NB4 (cell line): ENCODE results near the gene CLASRP.

ENCODE experiments used
- DNase-seq: peaks from one replicate; pipeline ENCODE4 v3.0.0; 2010; ENCODE audit warnings: low read depth
- H3K4me3 ChIP-seq: one replicate; pipeline ENCODE4 v1.5.1; 2011; ENCODE audit warnings: mild to moderate bottlenecking, low read depth, low read length, moderate library complexity
- MYC ChIP-seq: IDR thresholded peaks from 2 replicates; pipeline ENCODE4 v1.6.1; 2011; ENCODE audit warnings: low read depth, low read length
- POLR2A ChIP-seq: IDR thresholded peaks from 2 replicates; pipeline ENCODE4 v1.6.1; 2011; ENCODE audit warnings: mild to moderate bottlenecking; ENCODE audit not compliant: insufficient read length; ENCODE audit errors: extremely low read depth
- TF ChIP-seq, protein P1 (sequence below): IDR thresholded peaks from 2 replicates; pipeline ENCODE4 v1.6.1; 2011; ENCODE audit warnings: low read depth, low read length
- TF ChIP-seq, protein P2 (sequence below): IDR thresholded peaks from one replicate; pipeline ENCODE4 v1.5.1; 2012; ENCODE audit warnings: low read depth, low read length

The CLASRP gene

DNA sequence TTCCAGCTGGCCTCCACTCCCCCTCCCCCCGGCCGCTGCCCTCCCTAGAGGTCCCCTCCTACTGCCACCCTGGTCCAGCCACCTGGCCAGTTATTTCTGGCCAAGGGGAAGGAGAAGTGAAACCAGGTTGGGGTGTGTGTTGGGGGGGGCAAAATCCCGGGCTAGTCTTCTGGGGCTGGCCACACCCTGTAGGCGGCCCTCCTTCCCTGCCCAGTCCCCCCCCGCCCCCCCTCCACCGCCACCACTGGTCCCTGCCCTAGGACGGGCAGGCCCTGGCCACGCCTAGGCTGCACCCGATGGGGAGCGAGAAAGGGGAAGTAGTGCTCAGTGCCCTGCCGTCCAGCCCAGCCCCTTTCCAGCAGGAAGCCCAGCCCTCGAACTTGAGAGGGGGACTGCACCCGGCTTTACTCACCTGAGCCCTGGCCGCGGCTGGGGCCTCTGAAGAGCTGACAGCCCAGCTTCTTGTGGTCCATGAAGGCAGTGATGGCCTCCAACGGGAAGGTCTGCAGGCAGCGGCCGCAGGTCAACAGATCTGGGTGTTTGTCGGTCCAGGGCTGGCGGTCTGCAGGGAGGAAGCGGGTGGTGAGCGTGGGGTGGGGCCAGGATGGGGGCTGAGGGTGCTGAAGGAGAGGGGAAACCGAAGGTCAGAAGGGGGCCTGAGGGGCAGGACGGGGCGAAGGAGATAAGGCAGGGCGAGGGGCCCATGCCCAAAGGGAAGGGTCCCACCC lies 36.6 kb downstream of the CLASRP start:
- TF ChIP-seq, protein P1, sequence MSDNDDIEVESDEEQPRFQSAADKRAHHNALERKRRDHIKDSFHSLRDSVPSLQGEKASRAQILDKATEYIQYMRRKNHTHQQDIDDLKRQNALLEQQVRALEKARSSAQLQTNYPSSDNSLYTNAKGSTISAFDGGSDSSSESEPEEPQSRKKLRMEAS: no peak
- TF ChIP-seq MYC: no peak
- TF ChIP-seq POLR2A: peak; percentile 26
- TF ChIP-seq, protein P2, sequence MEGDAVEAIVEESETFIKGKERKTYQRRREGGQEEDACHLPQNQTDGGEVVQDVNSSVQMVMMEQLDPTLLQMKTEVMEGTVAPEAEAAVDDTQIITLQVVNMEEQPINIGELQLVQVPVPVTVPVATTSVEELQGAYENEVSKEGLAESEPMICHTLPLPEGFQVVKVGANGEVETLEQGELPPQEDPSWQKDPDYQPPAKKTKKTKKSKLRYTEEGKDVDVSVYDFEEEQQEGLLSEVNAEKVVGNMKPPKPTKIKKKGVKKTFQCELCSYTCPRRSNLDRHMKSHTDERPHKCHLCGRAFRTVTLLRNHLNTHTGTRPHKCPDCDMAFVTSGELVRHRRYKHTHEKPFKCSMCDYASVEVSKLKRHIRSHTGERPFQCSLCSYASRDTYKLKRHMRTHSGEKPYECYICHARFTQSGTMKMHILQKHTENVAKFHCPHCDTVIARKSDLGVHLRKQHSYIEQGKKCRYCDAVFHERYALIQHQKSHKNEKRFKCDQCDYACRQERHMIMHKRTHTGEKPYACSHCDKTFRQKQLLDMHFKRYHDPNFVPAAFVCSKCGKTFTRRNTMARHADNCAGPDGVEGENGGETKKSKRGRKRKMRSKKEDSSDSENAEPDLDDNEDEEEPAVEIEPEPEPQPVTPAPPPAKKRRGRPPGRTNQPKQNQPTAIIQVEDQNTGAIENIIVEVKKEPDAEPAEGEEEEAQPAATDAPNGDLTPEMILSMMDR: no peak
- peak; percentile 92 for DNase-seq
- H3K4me3 ChIP-seq: peak overlapping the region; percentile 68

DNA sequence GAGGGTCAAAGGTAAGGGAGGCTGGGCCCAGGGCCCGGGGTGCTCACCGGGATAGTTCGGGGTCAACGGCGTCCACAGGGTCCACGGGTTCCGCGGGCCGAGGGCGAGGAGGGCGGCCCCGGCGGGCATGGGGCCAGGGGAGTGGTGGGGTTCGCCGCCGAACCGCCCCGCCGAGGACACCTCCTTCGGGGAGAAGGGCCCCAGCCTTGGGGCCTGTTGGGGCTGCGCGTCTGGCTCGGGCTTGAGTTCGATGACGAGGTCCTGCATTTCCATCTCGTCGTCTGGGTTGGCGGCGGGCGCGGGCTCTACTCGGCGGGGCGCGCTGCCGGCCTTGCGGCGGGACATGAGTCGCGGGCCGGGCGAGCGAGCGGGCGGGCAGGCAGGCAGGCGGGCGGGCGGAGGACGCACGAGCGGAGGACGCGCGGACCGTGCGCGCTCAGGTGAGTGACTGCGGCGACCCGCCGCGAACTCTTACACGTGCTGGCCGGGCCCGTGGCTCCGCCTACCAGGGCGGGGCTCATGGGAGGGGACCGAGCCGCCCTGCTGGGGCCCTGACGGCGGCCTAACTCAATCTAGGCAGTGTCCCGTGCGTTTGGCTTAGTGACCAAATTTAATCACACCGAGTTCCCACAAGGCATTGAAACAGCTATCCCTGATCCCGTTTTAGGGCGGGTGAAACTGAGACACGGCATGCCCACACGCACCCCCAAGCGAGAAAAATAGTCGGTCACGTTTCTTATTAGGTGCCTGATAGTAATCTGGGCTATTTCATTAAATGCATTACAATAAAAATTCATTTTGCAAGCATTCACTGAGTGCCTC lies 37.4 kb downstream of the CLASRP start, which contains the start of gene ZNF296:
Gene ZNF296, minus strand, starts transcription at position 450 of the 822 bp plus-strand sequence. Its CDS starts 105 bp downstream, at position 345.
- DNase-seq: peak; percentile 84
- peak within 1 kb of the TSS; percentile 68 for H3K4me3 ChIP-seq
- TF ChIP-seq, protein P1: peak; percentile 84
- TF ChIP-seq, protein P2: no peak
- TF ChIP-seq POLR2A (peak; percentile 48), MYC (peak; percentile 89)

DNA sequence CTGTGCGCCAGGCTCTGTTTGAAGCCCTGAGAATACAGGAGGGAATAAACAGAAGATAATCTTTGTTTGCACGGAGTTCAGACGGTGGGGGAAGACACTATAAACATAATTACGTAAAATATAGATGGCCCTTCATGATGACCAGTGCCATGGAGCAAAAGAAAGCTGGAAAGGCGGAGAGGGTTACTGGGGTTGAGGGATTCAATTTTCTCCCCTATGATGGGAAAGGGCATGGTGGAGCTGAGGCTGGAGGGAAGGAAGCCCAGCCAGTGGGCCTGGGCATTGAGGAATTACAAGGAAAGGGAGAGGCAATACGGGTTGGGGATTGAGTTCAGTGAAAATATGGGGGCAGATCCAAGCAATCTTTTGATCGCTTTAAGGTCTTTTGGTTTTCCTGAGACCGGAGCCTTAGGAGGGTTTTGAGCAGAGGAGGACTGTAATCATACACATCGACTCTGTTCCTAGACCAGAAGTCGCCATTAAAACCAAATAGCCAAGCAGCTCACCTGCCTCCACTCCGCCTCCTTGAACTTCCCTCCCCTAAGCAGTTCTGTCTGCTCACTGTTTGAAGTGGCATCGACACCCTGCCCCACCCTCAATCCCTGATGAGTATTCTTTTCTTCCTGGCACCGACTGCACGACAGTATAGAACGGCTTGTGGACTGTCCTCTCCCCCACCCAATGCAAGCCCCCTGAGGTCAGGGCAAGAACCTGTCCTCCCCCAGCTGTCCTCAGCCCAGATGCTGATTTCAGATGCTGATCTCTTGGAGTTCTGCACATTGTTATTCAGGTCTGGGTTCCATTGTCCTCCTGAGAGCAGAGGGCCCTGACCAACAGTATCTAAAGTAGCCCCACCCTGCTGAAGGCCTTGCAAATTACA lies 38.2 kb downstream of the CLASRP start:
- H3K4me3 ChIP-seq: peak overlapping the region; percentile 62
- DNase-seq: no peak
- no peak for TF ChIP-seq POLR2A
- TF ChIP-seq, protein P1: no peak
- TF ChIP-seq, protein P2: no peak
- TF ChIP-seq MYC: no peak

DNA sequence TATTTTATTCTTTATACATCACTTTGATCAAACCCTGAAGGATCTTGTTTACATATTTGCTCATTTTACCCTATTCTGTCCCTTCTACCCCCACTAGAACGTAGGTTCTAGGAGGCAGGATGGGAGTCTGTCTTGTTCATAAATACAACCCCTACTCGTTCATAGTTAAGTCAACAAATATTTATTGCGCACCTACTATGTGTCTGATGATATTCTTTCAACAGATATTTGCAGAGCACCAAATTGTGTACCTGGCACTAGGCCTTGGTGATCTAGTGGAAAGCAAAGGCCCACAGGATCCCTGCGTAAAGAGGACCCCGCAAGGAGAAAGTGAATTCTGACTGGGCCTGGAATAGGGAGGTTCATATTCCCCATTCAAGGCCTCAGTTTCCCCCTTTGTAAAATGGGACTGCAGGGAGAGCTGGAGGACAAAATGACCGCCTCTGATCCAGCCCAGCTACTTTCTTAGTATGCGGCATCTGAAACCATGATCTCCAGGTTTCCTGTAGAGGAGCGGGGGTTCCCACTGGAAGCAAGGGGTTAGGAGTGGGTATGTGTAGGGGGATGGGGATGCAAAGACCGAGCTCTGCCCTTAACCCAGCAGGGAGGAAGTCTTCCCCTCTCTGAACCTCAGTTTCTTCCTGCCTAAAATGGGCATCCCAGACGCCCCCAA lies 39.7 kb downstream of the CLASRP start:
- peak overlapping the region; percentile 47 for H3K4me3 ChIP-seq
- no peak for DNase-seq
- TF ChIP-seq, protein P1: no peak
- TF ChIP-seq, protein P2: no peak
- TF ChIP-seq POLR2A (no peak), MYC (no peak)

DNA sequence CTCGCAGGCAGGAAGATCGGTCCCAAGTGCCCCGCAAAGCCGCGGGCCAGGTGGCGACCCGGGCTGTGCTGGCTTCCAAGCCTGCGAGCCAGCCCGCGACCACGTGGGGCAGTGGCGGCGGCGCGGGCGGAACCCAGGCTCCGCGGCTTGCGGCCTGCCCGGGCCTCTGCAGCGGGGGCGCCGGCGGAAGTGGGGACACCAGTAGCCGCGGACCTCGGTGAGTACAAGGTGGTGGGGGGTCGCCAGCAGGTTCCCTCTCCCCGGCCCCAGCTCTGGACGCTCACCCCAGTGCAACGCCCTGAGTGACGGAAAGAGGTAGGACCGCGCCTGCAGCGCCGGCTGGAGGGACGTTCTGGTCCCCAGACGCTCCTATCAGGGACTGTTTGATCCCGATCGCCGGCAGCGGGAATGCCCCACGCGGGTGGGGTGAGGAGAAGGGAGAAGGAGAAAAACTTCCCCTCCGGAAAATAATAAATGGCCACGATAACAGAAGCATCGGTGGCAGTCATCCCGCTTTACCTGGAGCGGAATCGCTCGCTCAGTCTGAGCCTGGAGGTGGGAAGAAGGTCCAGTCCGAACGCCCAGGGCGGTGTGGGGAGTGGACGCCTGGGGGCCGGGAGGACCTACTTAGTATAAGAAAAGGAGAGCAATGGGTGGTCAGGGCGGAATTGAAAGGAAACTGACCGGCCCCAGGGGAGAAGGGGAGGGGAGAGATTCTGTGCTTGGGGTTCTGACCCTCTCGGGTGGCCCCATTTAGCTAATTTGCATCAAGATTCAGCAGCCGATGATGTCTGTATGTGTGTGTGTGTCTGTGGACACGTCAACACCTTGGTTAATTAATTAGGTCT lies 40.4 kb downstream of the CLASRP start, which contains the start of gene GEMIN7:
Gene GEMIN7, plus strand, starts transcription at position 198 of the 848 bp plus-strand sequence. CDS start 10,855 bp downstream, outside the sequence.
- peak within 1 kb of the TSS; percentile 79 for H3K4me3 ChIP-seq
- peak; percentile 84 for DNase-seq
- TF ChIP-seq, protein P2: no peak
- TF ChIP-seq, protein P1: peak; percentile 94
- TF ChIP-seq POLR2A (peak; percentile 60), MYC (peak; percentile 96)
